ENCODE measurements around the gene CANT1.
A peak's percentile ranks its signal among the peaks of the same experiment; 100 is the strongest.

The CANT1 gene

GRCh38 chr17:78995761-78996451, 13.7 kb downstream of the CANT1 start:
- DNase-seq (ENCODE audit: low read depth in 3 of 3): no peak

- DNase-seq (ENCODE audit: low read depth in 3 of 3): no peak
These were observed 14.4 kb downstream of the CANT1 start for GRCh38 chr17:78995022-78995760.

- no peak for DNase-seq (ENCODE audit: low read depth in 3 of 3)
These were observed 15.4 kb downstream of the CANT1 start for GRCh38 chr17:78993981-78994671.

GRCh38 chr17:78993241-78993956, 16.2 kb downstream of the CANT1 start:
- peak in 2 of 3 experiments; percentile 22 to 47 for DNase-seq (ENCODE audit: low read depth in 3 of 3)

GRCh38 chr17:78992542-78993212, 16.9 kb downstream of the CANT1 start:
- DNase-seq (ENCODE audit: low read depth in 3 of 3): no peak

- DNase-seq (ENCODE audit: low read depth in 3 of 3): no peak
These were observed 17.5 kb downstream of the CANT1 start for GRCh38 chr17:78991906-78992532.

GRCh38 chr17:78991017-78991738, 18.4 kb downstream of the CANT1 start:
- no peak for DNase-seq (ENCODE audit: low read depth in 3 of 3)

- DNase-seq (ENCODE audit: low read depth in 3 of 3): no peak
These were observed 19.1 kb downstream of the CANT1 start for GRCh38 chr17:78990349-78991016.

- DNase-seq (ENCODE audit: low read depth in 3 of 3): no peak
These were observed 21.4 kb downstream of the CANT1 start for GRCh38 chr17:78988152-78988551.

GRCh38 chr17:78986649-78987328, 22.8 kb downstream of the CANT1 start:
- no peak for DNase-seq (ENCODE audit: low read depth in 3 of 3)

- no peak for DNase-seq (ENCODE audit: low read depth in 3 of 3)
These were observed 23.4 kb downstream of the CANT1 start for GRCh38 chr17:78986048-78986648.

- no peak for DNase-seq (ENCODE audit: low read depth in 3 of 3)
These were observed 24.2 kb downstream of the CANT1 start for GRCh38 chr17:78985395-78985794.

- DNase-seq (ENCODE audit: low read depth in 3 of 3): no peak
These were observed 28.3 kb downstream of the CANT1 start for GRCh38 chr17:78981010-78981888.

- no peak for DNase-seq (ENCODE audit: low read depth in 3 of 3)
These were observed 29.0 kb downstream of the CANT1 start for GRCh38 chr17:78980624-78980972.

- DNase-seq (ENCODE audit: low read depth in 3 of 3): peak in 2 of 3 experiments; percentile 2 to 15
These were observed 29.6 kb downstream of the CANT1 start, which contains the start of gene LGALS3BP for GRCh38 chr17:78979780-78980623. Gene LGALS3BP (minus strand): TSS chr17:78979923. CDS start chr17:78977191, 2,732 bp downstream.
